ENCODE data around the gene BORCS6.

Gene BORCS6

DNA sequence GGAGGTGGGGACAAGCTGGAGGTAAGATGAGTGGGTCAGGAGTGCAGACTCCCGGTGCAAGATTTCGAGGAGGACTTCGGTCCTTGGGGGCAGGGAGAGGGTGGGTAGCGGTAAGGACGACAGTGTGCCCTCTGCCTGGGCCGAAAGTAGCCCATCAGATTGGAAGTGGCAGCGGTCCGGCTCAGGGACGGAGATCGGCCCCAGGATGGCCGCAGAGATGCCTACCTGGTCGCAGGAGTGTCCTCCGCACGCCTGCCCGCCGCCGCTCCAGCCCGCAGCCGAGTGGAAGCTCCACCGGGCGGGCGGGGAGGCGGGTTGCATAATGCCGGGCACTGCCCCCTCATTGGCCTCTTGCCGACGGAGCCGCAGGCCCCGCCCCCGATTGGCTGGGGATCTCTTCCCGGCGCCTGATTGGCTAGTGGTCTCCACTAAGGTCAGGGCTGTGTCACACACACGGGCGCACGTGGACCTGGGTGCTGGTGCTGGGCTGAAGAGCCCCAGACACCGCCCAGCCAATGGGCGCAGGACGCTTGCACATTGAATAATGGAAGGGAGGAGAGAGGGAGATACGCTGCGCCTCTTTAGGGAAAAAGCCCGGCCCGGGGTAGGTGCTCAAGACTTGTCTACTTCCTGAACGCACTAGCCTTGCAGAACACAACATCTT, 37.7 kb downstream of the BORCS6 start, which contains the start of gene PER1:
Gene PER1 (minus strand): TSS at position 293 of the 664 bp plus-strand sequence. CDS start 1,698 bp downstream, outside the sequence.
- no peak for TF ChIP-seq REST (IDR thresholded peaks at IDR 0.05; ENCODE audit: insufficient read depth in 1 of 2, low read depth in 2 of 2, low read length in 2 of 2)
- TF ChIP-seq SIN3A (IDR thresholded peaks at IDR 0.05; ENCODE audit: borderline replicate concordance, insufficient read depth, low read length): 0 out of 2 replicates have a peak, but pooled peaks have one; percentile 51
- TF ChIP-seq TAF1 (IDR thresholded peaks at IDR 0.05; ENCODE audit: borderline replicate concordance, insufficient read depth, low read length): peak; percentile 70; the same call in 1 of the 2 replicates
- peak; percentile 61 for TF ChIP-seq POLR2AphosphoS5 (IDR thresholded peaks at IDR 0.05; ENCODE audit: low read depth, low read length)
- no peak for TF ChIP-seq FOXP2 (optimal IDR thresholded peaks at IDR 0.05; ENCODE audit: borderline replicate concordance, extremely low read depth, extremely low read length, insufficient read depth)

- TF ChIP-seq REST (IDR thresholded peaks at IDR 0.05; ENCODE audit: insufficient read depth in 1 of 2, low read depth in 2 of 2, low read length in 2 of 2): no peak
- TF ChIP-seq TAF1 (IDR thresholded peaks at IDR 0.05; ENCODE audit: borderline replicate concordance, insufficient read depth, low read length): no peak
- TF ChIP-seq POLR2AphosphoS5 (IDR thresholded peaks at IDR 0.05; ENCODE audit: low read depth, low read length): no peak
These were observed 38.3 kb downstream of the BORCS6 start for GRCh38 chr17:8151641-8152111.

DNA sequence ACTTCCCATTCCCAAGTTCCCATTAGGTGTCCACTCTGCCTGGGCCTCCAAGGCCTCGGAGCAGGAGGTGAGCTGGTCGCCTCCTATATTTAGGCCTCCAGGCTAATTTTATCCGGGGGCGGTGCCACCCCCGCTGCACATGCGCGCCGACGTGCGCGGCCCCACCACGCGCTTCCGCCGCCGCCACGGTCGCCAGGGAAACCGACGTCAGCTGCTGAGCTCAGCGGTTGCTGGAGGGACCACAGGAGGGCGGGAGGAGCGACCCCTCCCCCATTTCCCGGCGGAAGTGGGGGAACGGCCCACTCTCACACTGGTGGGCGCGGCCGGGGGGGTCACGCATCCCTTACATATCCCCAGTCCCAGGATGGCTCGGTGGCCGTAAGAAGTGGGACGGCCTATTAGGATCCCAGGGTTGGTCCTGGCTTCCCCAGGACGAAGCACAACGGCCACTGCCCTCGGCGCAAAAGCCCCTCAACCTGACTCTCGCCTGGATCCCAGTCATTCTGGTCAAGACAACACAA, 38.8 kb downstream of the BORCS6 start:
- TF ChIP-seq POLR2AphosphoS5 (IDR thresholded peaks at IDR 0.05; ENCODE audit: low read depth, low read length) (no peak), REST (IDR thresholded peaks at IDR 0.05; ENCODE audit: insufficient read depth in 1 of 2, low read depth in 2 of 2, low read length in 2 of 2) (peak in 1 of 2 experiments; percentile 38; a peak in 1 of 4 replicates), SIN3A (IDR thresholded peaks at IDR 0.05; ENCODE audit: borderline replicate concordance, insufficient read depth, low read length) (peak; percentile 98), TAF1 (IDR thresholded peaks at IDR 0.05; ENCODE audit: borderline replicate concordance, insufficient read depth, low read length) (no peak), FOXP2 (optimal IDR thresholded peaks at IDR 0.05; ENCODE audit: borderline replicate concordance, extremely low read depth, extremely low read length, insufficient read depth) (no peak)

GRCh38 chr17:8150194-8151119, 39.5 kb downstream of the BORCS6 start:
- TF ChIP-seq POLR2AphosphoS5 (IDR thresholded peaks at IDR 0.05; ENCODE audit: low read depth, low read length) (0 out of 2 replicates have a peak, but pooled peaks have one; percentile 17), TAF1 (IDR thresholded peaks at IDR 0.05; ENCODE audit: borderline replicate concordance, insufficient read depth, low read length) (no peak)

DNA sequence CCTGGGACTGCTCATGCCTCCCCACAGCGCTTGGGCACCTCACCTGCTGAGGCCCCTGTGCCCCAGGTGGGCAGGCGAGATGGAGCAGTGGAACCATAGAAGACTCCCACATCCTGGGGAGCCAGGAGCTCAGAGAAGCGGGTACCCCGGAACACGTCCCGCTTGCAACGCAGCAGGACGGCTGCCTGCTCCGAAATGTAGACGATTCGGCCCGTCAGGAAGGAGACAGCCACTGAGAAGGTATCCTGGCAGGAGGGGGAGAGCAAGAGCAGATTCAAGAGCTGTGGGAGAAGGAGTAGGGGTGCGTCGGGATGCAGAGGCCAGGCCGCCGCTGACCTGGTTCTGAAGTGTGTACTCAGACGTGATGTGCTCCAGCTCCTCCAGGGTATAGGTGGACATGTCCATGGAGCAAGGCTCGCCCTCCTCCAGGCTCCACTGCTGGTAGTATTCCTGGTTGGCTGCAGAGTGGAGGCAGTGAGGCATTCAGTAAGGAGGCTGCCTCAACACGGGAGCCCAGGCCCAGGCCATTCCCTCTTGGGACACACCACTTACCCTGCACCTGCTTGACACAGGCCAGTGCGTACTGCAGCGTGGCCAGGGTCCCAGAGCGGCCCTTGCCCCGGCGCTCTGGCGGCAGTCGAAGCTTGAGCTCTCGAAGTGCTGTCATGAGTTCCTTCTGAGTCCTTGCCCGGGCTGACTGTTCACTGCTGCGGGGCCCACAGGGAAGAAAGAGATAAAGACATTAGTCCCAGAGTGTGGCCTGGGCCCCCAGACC, 40.4 kb downstream of the BORCS6 start:
- TF ChIP-seq POLR2AphosphoS5 (IDR thresholded peaks at IDR 0.05; ENCODE audit: low read depth, low read length) (no peak), TAF1 (IDR thresholded peaks at IDR 0.05; ENCODE audit: borderline replicate concordance, insufficient read depth, low read length) (no peak), SIN3A (IDR thresholded peaks at IDR 0.05; ENCODE audit: borderline replicate concordance, insufficient read depth, low read length) (no peak), FOXP2 (optimal IDR thresholded peaks at IDR 0.05; ENCODE audit: borderline replicate concordance, extremely low read depth, extremely low read length, insufficient read depth) (no peak), REST (IDR thresholded peaks at IDR 0.05; ENCODE audit: insufficient read depth in 1 of 2, low read depth in 2 of 2, low read length in 2 of 2) (no peak)

Measured in PFSK-1 (cell line).